ENCODE measurements around the gene ACBD4. TPM values are rescaled to one million over a fixed set of nuclear protein-coding genes. Genes with fewer than 3 reads are reported as not detected.

ACBD4 gene
- total and polyA plus RNA-seq, 2 of the 13 experiments (the other 11 are each of a cell fraction or from before 2014, with no cell fraction given), result 16.1 to 26.9 TPM

DNA sequence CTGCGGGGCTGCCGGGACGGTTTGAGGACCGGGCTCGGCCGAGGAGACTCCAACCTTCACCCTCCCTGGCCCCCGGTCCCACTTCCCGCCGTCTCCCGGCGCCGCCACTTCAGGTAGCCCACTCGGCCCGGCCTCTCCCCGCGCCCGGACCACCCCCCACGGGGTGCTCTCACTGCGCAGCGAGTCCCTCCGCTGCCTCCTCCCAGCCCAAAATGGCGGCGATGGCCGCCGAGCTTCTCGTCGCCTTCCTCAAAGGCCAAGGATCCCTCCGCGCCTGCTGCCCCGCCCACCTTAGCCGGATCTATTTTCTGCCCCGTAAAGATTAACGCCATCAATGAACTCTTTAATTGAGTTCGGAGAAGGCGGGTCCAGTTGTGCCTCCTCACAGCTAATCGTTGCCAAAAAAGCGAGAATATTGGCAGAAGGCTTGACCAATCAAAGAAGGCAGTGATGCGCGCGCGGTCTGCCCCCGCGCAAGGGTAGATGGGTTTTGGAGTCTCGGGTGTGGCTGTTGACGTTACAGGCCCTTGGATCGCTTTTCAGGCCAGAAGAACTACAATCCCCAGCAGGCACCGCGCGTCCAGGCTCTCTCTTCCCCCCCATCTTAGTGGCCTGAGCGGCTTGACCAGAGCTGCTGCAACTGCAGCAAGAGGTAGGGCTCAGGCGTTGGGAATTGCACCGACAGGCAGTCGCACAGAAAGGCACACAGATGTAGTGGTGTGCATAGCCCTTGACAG, 26.0 kb downstream of the ACBD4 start, which contains the start of gene HEXIM2 (continued):
- TF ChIP-seq, protein P1, sequence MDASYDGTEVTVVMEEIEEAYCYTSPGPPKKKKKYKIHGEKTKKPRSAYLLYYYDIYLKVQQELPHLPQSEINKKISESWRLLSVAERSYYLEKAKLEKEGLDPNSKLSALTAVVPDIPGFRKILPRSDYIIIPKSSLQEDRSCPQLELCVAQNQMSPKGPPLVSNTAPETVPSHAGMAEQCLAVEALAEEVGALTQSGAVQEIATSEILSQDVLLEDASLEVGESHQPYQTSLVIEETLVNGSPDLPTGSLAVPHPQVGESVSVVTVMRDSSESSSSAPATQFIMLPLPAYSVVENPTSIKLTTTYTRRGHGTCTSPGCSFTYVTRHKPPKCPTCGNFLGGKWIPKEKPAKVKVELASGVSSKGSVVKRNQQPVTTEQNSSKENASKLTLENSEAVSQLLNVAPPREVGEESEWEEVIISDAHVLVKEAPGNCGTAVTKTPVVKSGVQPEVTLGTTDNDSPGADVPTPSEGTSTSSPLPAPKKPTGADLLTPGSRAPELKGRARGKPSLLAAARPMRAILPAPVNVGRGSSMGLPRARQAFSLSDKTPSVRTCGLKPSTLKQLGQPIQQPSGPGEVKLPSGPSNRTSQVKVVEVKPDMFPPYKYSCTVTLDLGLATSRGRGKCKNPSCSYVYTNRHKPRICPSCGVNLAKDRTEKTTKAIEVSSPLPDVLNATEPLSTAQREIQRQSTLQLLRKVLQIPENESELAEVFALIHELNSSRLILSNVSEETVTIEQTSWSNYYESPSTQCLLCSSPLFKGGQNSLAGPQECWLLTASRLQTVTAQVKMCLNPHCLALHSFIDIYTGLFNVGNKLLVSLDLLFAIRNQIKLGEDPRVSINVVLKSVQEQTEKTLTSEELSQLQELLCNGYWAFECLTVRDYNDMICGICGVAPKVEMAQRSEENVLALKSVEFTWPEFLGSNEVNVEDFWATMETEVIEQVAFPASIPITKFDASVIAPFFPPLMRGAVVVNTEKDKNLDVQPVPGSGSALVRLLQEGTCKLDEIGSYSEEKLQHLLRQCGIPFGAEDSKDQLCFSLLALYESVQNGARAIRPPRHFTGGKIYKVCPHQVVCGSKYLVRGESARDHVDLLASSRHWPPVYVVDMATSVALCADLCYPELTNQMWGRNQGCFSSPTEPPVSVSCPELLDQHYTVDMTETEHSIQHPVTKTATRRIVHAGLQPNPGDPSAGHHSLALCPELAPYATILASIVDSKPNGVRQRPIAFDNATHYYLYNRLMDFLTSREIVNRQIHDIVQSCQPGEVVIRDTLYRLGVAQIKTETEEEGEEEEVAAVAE (CRISPR knock-in tag; IDR thresholded peaks at IDR 0.05; ENCODE audit: borderline replicate concordance), result peak; percentile 90
- TF ChIP-seq ZNF547 (CRISPR knock-in tag; IDR thresholded peaks at IDR 0.05) (peak; percentile 72), RFXAP (CRISPR knock-in tag; IDR thresholded peaks at IDR 0.05; ENCODE audit: borderline replicate concordance) (peak; percentile 5; the same call in 1 of the 2 replicates), ZNF788 (CRISPR knock-in tag; IDR thresholded peaks at IDR 0.05; ENCODE audit: borderline replicate concordance) (no peak; the same call in 1 of the 2 replicates), ZNF468 (CRISPR knock-in tag; IDR thresholded peaks at IDR 0.05) (no peak), LCORL (IDR thresholded peaks at IDR 0.05) (no peak), LCORL (CRISPR knock-in tag; IDR thresholded peaks at IDR 0.05) (peak; percentile 94), HDAC2 (CRISPR knock-in tag; IDR thresholded peaks at IDR 0.05) (peak; percentile 27), ZNF274 (CRISPR knock-in tag; IDR thresholded peaks at IDR 0.05) (0 out of 2 replicates have a peak, but pooled peaks have one; percentile 52), IRF2 (CRISPR knock-in tag; IDR thresholded peaks at IDR 0.05) (peak; percentile 97), HDAC1 (CRISPR knock-in tag; IDR thresholded peaks at IDR 0.05) (peak; percentile 37; the same call in 1 of the 2 replicates), BRCA1 (CRISPR knock-in tag; IDR thresholded peaks at IDR 0.05) (peak; percentile 88; the same call in 1 of the 2 replicates), CBFB (CRISPR knock-in tag; IDR thresholded peaks at IDR 0.05) (peak; percentile 53; the same call in 1 of the 2 replicates), AKAP8 (CRISPR knock-in tag; IDR thresholded peaks at IDR 0.05) (peak; percentile 30; the same call in 1 of the 2 replicates), SMARCE1 (IDR thresholded peaks at IDR 0.05; ENCODE audit: borderline replicate concordance) (no peak), ZNF501 (CRISPR knock-in tag; IDR thresholded peaks at IDR 0.05) (peak; percentile 96; the same call in 1 of the 2 replicates)
- TF ChIP-seq, protein P2, sequence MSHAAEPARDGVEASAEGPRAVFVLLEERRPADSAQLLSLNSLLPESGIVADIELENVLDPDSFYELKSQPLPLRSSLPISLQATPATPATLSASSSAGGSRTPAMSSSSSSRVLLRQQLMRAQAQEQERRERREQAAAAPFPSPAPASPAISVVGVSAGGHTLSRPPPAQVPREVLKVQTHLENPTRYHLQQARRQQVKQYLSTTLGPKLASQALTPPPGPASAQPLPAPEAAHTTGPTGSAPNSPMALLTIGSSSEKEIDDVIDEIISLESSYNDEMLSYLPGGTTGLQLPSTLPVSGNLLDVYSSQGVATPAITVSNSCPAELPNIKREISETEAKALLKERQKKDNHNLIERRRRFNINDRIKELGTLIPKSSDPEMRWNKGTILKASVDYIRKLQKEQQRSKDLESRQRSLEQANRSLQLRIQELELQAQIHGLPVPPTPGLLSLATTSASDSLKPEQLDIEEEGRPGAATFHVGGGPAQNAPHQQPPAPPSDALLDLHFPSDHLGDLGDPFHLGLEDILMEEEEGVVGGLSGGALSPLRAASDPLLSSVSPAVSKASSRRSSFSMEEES (CRISPR knock-in tag; IDR thresholded peaks at IDR 0.05), result no peak; the same call in 1 of the 2 replicates
- TF ChIP-seq, protein P3, sequence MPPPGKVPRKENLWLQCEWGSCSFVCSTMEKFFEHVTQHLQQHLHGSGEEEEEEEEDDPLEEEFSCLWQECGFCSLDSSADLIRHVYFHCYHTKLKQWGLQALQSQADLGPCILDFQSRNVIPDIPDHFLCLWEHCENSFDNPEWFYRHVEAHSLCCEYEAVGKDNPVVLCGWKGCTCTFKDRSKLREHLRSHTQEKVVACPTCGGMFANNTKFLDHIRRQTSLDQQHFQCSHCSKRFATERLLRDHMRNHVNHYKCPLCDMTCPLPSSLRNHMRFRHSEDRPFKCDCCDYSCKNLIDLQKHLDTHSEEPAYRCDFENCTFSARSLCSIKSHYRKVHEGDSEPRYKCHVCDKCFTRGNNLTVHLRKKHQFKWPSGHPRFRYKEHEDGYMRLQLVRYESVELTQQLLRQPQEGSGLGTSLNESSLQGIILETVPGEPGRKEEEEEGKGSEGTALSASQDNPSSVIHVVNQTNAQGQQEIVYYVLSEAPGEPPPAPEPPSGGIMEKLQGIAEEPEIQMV (CRISPR knock-in tag; IDR thresholded peaks at IDR 0.05; ENCODE audit: low read depth), result peak; percentile 72
- TF ChIP-seq, protein P4, sequence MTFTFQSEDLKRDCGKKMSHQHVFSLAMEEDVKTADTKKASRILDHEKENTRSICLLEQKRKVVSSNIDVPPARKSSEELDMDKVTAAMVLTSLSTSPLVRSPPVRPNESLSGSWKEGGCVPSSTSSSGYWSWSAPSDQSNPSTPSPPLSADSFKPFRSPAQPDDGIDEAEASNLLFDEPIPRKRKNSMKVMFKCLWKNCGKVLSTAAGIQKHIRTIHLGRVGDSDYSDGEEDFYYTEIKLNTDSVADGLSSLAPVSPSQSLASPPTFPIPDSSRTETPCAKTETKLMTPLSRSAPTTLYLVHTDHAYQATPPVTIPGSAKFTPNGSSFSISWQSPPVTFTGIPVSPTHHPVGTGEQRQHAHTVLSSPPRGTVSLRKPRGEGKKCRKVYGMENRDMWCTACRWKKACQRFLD (CRISPR knock-in tag; IDR thresholded peaks at IDR 0.05; ENCODE audit: borderline replicate concordance), result peak; percentile 95; the same call in 1 of the 2 replicates
